NCI-H2029 (cell line): ENCODE results near the gene MPEG1.

Experiments used
- DNase-seq: peaks from one replicate; lab custom pipeline; 2025; lab: John Stamatoyannopoulos, UW

MPEG1 gene

GRCh38 chr11:59164028-59164427, 48.7 kb downstream of the MPEG1 start:
- no peak for DNase-seq
